GM18502 (cell line): Measurements from ENCODE around the gene NSRP1.
"Not testable (repeated sequence)": the region's sequence is repeated elsewhere in the genome, so short reads cannot be mapped to it uniquely, and the experiment has no call there.

Experiments used
- ATAC-seq: cut with Tn5 transposase; IDR thresholded peaks from one replicate; pipeline ENCODE4 v1.9.1; 2021; ENCODE audit warnings: mild to moderate bottlenecking; ENCODE audit not compliant: unreplicated experiment, poor library complexity

NSRP1 gene

GRCh38 chr17:30173649-30174048 lies 57.0 kb downstream of the NSRP1 start:
- ATAC-seq: peak; percentile 69

DNA sequence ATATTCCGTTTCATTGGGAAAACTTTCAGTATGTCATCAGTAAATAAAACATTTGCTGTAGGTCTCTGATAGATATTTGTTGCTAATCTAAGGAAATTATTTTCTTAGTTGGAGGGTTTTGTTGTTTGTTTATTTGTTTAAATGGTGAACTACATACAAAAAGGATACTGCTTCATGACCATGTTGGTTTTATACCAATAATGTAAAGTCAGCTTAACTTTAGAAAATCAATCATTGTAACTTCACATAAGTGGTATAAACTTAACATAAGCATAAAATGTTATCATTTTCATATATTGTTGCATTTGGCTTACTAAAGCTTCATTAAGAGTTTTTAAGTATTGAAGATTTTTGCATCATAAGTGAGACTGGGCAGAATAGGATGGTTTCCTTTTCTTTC lies 57.9 kb downstream of the NSRP1 start:
- no peak for ATAC-seq

GRCh38 chr17:30176855-30177254 lies 60.2 kb downstream of the NSRP1 start:
- no peak for ATAC-seq

- ATAC-seq: no peak
Measured at GRCh38 chr17:30186761-30187160, 70.1 kb downstream of the NSRP1 start.

DNA sequence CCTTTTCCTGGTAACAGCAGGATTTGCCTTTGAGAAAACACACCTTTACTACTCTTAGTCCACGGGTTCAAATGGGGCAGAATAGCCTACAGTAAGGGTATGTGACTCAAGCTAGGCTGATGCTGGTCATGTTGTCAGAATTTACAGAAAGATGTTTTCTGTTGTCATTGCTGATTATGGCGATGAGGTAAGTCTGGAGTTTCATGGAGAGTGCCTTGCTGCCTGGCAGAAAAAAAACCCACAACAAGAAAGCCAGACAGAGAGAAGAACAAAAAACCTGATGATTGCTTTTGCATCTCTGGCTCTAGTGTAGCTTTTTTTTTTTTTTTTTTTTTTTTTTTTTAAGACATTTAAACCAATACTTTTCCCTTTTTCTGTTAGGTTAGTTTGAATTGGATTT lies 71.0 kb downstream of the NSRP1 start:
- ATAC-seq: no peak

DNA sequence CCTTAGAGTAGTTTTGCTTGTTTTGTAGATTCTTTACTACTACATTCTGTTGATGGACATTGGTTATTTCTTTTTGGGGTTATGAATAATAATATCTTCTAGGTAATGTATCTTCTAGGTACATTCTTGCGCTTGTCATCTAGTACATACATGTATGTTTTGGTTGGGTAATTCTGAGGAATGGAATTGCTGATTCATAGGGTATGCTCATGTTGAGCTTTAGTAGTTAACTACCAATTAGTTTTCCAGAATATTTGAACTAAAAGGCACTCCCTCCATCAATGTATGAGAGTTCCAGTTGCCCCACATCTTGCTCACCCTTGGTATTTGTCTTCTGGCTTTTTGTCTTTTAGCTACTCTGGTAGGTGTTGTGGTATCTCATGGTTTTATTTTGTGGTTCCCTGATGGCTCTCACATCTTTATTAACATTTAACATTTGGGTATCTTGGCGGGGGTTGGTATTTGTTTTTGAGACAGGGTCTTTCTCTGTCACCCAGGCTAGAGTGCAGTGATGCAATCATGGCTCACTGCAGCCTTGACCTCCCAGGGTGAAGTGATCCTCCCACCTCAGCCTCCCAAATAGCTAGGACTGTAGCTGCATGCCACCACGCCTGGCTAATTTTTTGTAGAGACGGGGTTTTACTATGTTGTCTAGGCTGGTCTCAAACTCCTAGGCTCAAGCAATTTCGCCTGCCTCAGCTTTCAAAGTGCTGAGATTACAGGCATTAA lies 71.8 kb downstream of the NSRP1 start:
- ATAC-seq: no peak

DNA sequence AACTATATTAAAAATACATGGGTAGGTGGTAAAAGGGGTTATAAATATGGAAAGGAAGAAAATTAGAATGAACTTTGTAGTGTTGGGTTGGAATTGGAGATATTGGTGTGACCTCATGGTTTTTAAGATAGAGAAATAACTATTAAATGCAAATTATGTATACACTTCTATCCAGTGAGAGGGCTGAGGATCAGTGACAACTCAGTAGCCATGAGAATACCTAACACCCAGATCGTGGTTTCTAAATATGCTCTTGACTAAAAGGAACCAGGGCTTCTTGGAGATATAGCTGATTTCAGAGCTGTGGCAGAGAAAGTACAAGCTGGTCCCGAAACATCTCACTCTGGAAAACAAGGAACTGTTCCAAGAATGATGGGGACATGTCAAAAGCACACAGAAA lies 74.5 kb downstream of the NSRP1 start:
- ATAC-seq: no peak

- ATAC-seq: no peak
Measured at GRCh38 chr17:30196504-30196903, 79.9 kb downstream of the NSRP1 start.

DNA sequence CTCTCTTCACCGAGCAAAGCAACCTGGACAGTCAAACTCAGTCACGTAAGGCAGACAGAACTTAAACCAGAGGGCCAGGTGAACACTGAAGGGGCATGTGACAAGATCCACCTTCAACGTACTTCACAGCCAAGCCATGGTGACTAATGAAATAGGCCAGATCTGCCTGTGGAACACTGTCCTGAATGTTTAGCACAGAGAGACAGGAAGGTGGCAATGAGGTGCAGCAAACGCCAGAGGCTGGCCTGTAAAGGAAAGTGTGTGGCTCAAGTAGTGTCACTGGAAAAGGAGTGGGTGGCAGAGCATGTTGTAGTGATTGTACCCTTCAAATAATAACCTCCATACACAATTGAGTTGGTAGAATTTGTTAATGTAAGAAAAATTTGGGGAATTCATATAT lies 80.8 kb downstream of the NSRP1 start:
- no peak for ATAC-seq

DNA sequence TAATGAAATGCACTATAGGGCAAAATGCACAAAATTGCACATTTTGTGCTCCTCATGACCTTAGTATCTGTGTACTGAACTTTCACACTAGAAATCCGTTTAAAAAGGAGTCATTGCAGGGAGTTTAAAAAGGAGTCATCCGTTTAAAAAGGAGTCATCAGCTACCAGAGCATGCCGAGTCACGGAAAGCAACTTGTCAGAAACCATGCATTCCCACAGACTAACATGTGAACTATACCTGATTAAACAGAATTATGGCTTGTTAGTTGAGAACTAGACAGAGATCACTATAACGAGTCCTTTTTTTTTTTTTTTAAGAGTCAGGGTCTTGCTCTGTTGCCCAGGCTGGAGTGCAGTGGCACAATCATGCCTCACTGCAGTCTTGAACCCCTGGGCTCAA lies 83.0 kb downstream of the NSRP1 start:
- no peak for ATAC-seq

DNA sequence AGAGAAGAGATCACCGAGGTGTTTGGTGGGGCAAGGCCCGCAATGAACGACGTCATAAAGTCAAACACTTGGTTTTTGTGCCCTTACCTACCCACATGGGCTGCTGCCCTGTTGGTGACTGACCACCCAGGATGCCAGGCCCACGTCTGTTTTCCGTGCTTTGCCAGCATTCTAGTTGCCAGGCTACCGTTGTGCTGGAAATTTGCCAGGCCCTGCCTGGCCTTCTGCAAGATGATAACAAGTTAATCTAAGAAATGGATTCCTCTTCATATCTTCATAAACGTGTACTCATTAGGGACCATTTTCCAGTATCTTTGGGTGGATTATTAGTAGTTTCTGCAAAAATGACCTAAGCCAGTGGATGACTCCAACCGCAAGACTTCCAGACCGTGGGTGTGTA lies 83.5 kb downstream of the NSRP1 start:
- no peak for ATAC-seq

- not testable (repeated sequence) for ATAC-seq
Measured at GRCh38 chr17:30200656-30201055, 84.0 kb downstream of the NSRP1 start.

- no peak for ATAC-seq
Measured at GRCh38 chr17:30203471-30203981, 86.9 kb downstream of the NSRP1 start.

DNA sequence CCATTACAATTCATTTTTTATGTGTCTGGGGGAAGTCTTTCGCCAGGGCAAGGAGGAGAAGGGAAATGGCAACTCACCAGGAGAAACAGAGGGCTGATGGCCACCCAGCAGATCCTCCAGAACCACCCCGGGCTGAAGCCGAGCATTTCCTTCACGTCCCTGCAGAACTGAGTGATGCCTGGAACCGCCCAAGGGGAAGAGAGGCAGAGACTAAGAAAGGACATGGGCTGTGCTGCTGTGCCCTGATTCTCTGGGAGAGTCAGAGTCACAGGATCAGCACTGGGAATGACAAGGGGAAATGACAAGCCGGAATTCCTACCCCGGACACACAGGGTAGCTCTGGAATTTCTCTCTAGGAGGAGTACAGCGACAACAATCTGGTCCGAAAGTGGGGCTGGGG lies 91.0 kb downstream of the NSRP1 start:
- no peak for ATAC-seq

DNA sequence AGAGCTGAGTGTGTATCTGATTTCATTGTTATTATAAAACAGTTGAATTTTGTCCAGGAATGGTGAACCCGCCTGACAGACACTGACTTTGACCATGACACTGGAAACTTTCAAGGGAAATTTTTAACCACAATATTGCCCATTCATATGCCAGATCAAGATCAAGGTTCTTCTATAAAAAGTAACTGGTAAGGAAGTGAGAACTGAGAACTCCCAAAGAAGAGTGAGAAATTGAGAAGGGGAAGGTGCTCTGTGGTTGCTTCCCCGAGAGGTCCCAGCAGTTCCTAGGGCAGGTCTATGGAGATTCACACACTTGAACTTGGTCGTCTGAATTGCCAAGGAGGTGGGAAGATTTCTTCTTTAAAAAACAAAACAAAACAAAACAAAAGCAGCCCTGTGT lies 91.6 kb downstream of the NSRP1 start:
- ATAC-seq: no peak

- ATAC-seq: no peak
Measured at GRCh38 chr17:30209930-30210329, 93.3 kb downstream of the NSRP1 start.

DNA sequence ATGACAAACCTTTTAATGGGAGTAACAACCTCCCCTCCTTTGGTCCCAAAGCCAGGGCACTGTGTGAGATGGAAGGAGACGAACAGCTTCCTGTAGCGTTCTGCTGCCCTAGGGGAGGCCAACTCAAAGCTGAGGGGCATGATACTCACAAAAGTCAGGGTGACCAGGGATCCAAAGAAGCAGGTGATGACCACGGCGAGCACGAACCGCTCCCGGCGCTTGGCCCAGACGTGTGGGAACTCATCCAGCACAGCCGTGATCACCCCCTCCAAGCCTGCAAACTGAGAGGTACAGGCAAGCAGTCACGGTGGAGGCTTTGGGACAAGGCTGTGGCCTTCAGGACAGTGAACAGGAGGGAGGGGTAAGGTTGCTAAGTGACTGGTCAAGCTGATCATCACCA lies 93.8 kb downstream of the NSRP1 start:
- no peak for ATAC-seq

DNA sequence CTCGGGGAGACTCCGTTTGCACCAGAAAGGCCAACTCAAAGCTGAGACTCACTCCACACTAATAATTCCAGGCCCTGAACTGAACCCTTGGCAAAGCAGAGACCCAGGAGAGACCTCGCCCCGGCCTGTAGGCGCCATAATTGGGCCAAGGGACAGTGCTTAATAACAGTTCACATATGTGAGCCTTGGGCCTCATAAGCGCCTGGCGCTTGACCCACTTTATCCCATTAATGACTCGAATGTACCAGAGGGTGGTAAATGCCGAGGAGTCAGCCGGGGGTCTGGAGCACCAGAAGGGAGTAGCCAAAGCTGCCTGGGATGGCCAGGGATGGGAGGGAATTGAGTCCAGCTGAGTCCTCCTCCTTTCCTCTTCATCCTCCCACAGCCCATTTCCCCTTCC lies 94.3 kb downstream of the NSRP1 start:
- no peak for ATAC-seq

DNA sequence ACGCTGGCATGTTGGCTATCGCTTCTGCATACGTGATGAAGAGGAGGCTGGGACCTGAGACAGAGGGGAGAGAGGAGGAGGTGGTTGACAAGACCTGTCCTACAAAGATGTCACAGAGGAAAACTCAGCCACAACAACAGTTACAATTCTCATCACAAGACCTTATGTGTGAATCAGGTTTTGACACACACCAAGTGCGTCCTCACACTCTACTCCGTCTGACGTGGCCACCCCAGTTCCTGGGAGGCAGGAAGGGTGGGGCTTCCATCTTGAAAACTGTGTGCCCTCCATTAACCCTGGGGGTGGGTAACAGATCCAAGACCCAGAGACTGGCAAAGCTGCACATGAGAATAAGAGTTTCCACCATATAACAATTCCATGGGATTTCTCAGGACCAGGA lies 94.8 kb downstream of the NSRP1 start:
- no peak for ATAC-seq

DNA sequence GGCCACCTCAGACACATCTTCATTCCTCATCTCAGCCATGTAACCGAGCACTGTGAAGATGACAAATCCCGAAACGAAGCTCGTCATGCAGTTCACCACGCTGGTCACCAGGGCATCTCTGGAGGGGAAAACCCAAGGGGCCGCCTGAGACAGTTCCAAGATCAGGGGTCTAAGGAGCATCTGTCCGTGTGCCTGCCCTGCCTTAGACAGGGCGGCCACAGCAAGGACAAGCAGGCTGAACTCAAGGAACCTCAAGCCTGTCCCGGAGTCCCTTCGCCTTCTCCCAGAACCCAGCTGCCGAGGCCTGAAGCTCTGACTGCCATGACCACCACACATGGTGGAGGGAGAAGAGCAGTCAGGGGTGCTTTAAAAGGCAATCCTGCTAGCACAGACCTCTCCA lies 96.1 kb downstream of the NSRP1 start:
- peak; percentile 84 for ATAC-seq

- ATAC-seq: no peak
Measured at GRCh38 chr17:30217054-30217453, 100.4 kb downstream of the NSRP1 start.

- no peak for ATAC-seq
Measured at GRCh38 chr17:30217746-30218245, 101.2 kb downstream of the NSRP1 start.
